K562 (cell line): ENCODE measurements around the gene ALG13. TPM values are rescaled to one million over a fixed set of nuclear protein-coding genes. Genes with fewer than 3 reads are reported as not detected.

Experiments
- ATAC-seq: fragments of 200-7000 bp; cut with Tn5 transposase; 3 replicates; pipeline ENCODE4 v1.9.1; 2020; ENCODE audit warnings: moderate library complexity
- BruUV-seq: library from RNA; stranded (reverse); fragments of 400-500 nt; replicated peaks from 2 replicates; lab custom pipeline; 2021; lab: Mats Ljungman, UMichigan
- CTCF ChIA-PET: fragments of 300-600 bp; formaldehyde crosslinking; extraction: SDS; loops from one replicate; lab custom pipeline; 2021; ENCODE audit warnings: low intra/inter-chr PET ratio; lab: Yijun Ruan, JAX
- POLR2A ChIA-PET: fragments of 300-600, 350-650 bp; sonication (Branson Sonifier 250); formaldehyde crosslinking; extraction: SDS; loops from one replicate; lab custom pipeline; 2021; ENCODE audit warnings: antibody characterized with exemption, inconsistent platforms; lab: Yijun Ruan, JAX
- DNase-seq, 4 experiments: peaks; one replicate each; pipeline versions ENCODE4 v3.0.0 to v3.0.0-alpha.2; 2011 to 2018; ENCODE audit warnings: low spot score in 3 of 4, mixed read lengths in 3 of 4; ENCODE audit errors: extremely low read depth in 1 of 4
- FAIRE-seq: peaks from 2 replicates; lab custom pipeline; 2011; peaks lifted over from hg19 to GRCh38; lab: Jason Lieb, UNC
- H2AFZ ChIP-seq: 2 replicates; pipeline ENCODE4 v1.6.0; 2011; ENCODE audit warnings: low read depth, low read length, control low read depth, inconsistent platforms
- H3K27ac ChIP-seq: fragments of 200-600 bp; 3 replicates; pipeline ENCODE4 v1.8.0; 2011; ENCODE audit warnings: low read depth, mild to moderate bottlenecking, control low read depth, inconsistent platforms, low read length, moderate library complexity, mixed read lengths; ENCODE audit errors: extremely low read depth
- H3K27me3 ChIP-seq, 2 experiments: fragments of 300-600 bp in 1 of 2; 2 replicates in 1 of 2; 3 replicates in 1 of 2; pipeline versions ENCODE4 v1.6.0 to v1.8.0; 2011; ENCODE audit warnings: inconsistent platforms in 2 of 2, low read length in 2 of 2, mild to moderate bottlenecking in 1 of 2, mixed read lengths in 1 of 2, moderate library complexity in 1 of 2; ENCODE audit not compliant: control insufficient read depth in 2 of 2, insufficient read depth in 2 of 2
- H3K36me3 ChIP-seq: fragments of 300-600 bp; 3 replicates; pipeline ENCODE4 v1.8.0; 2011; ENCODE audit warnings: mild to moderate bottlenecking, low read length, inconsistent platforms; ENCODE audit not compliant: control insufficient read depth, insufficient read depth
- H3K4me1 ChIP-seq, 2 experiments: fragments of 200-600 bp in 1 of 2; replicated peaks in 1 of 2; 2 replicates in 1 of 2; 3 replicates in 1 of 2; pipeline versions ENCODE4 v1.5.1 to v1.8.0; 2011; ENCODE audit warnings: inconsistent platforms in 2 of 2, low read length in 2 of 2, mild to moderate bottlenecking in 1 of 2, mixed read lengths in 1 of 2, moderate library complexity in 1 of 2; ENCODE audit not compliant: control insufficient read depth in 2 of 2, insufficient read depth in 2 of 2
- H3K4me2 ChIP-seq: 2 replicates; pipeline ENCODE4 v1.6.1; 2011; ENCODE audit warnings: low read length, control low read depth, inconsistent platforms, mixed read lengths; ENCODE audit not compliant: insufficient read depth
- H3K4me3 ChIP-seq: fragments of 200-600 bp; sonication (generic), shearing (Covaris generic); 2 replicates; pipeline ENCODE4 v1.5.1; 2016; ENCODE audit warnings: control low read depth, inconsistent platforms
- H3K79me2 ChIP-seq: fragments of 200-600 bp; 3 replicates; pipeline ENCODE4 v1.8.0; 2011; ENCODE audit warnings: low read length, inconsistent platforms; ENCODE audit not compliant: control insufficient read depth, insufficient read depth
- H3K9ac ChIP-seq, 2 experiments: 2 replicates each; pipeline versions ENCODE4 v1.6.0 to v1.6.1; 2011; ENCODE audit warnings: low read depth in 2 of 2, low read length in 2 of 2, control low read depth in 1 of 2, inconsistent platforms in 1 of 2, mild to moderate bottlenecking in 1 of 2, mixed read lengths in 1 of 2; ENCODE audit not compliant: insufficient read depth in 1 of 2
- H3K9me1 ChIP-seq: one replicate; pipeline ENCODE4 v1.6.0; 2011; ENCODE audit warnings: inconsistent platforms, mild to moderate bottlenecking, low read length, moderate library complexity; ENCODE audit not compliant: control insufficient read depth, insufficient read depth
- H3K9me3 ChIP-seq: replicated peaks from 2 replicates; pipeline ENCODE4 v1.5.1; 2011; ENCODE audit warnings: low read depth, low read length, inconsistent platforms; ENCODE audit not compliant: control insufficient read depth, insufficient read depth
- H4K20me1 ChIP-seq: replicated peaks from 2 replicates; pipeline ENCODE4 v1.6.1; 2011; ENCODE audit warnings: low read length, inconsistent platforms, mixed read lengths; ENCODE audit not compliant: control insufficient read depth, insufficient read depth
- ARHGAP35 ChIP-seq: fragments of 450-650 bp; IDR thresholded peaks from 2 replicates; pipeline ENCODE4 v1.6.1; 2018; ENCODE audit not compliant: partially characterized antibody
- PURB ChIP-seq: sonication (generic); formaldehyde crosslinking; IDR thresholded peaks from 2 replicates; pipeline ENCODE4 v1.9.0; 2021; ENCODE audit warnings: low read depth, mild to moderate bottlenecking, missing genetic modification reagents
- SMAD1 ChIP-seq: fragments of 150-350 bp; IDR thresholded peaks from 2 replicates; pipeline ENCODE4 v1.6.1; 2014; ENCODE audit warnings: low read length, low read depth; ENCODE audit not compliant: partially characterized antibody
- TBP ChIP-seq: optimal IDR thresholded peaks from 2 replicates; pipeline ENCODE3; 2011; ENCODE audit warnings: low read depth, low read length, improper control_type of control experiment
- ZNF274 ChIP-seq: IDR thresholded peaks from 2 replicates; pipeline ENCODE4 v1.6.1; 2011; ENCODE audit warnings: low read depth, mild to moderate bottlenecking, low read length, moderate library complexity, borderline replicate concordance
- ZNF444 ChIP-seq: fragments of 250-450 bp; sonication (Bioruptor Pico); IDR thresholded peaks from 2 replicates; pipeline ENCODE4 v1.4.0; 2020; ENCODE audit warnings: mild to moderate bottlenecking, moderate library complexity
- ZNF584 ChIP-seq: fragments of 200-800 bp; sonication (Bioruptor generic); IDR thresholded peaks from 2 replicates; pipeline ENCODE4 v1.6.1; 2016; ENCODE audit warnings: low read depth, mild to moderate bottlenecking, missing genetic modification characterization, missing compliant biosample characterization
- WGBS: fragments of 100-300 bp; shearing (Covaris generic); methylation state at CpG from one replicate; pipeline ENCODE4 v1.1.6; 2016; ENCODE audit warnings: low coverage, mixed read lengths; ENCODE audit not compliant: insufficient coverage; ENCODE audit errors: missing lambda C conversion rate; 5-methylcytosine and 5-hydroxymethylcytosine counted together
- in situ Hi-C: fragments of 300-500 bp; cut with MboI; formaldehyde crosslinking; loops from 4 replicates; pipeline ENCODE4 v1.15.0; 2018; ENCODE audit warnings: inconsistent platforms, mixed read lengths
- intact Hi-C: fragments of 100-400 bp; cut with micrococcal nuclease; formaldehyde crosslinking; loops from 2 replicates; pipeline ENCODE4 v1.14.2; 2022
- polyA plus RNA-seq, 8 experiments: library from polyadenylated mRNA; depleted of rRNA in 4 of 8; stranded (reverse) in 5 of 8; unstranded in 3 of 8; fragments of >200 nt; fragmentation: Nextera tagmentation in 2 of 8; fragmentation: Illumina TruSeq in 1 of 8; extraction: Ambion mirVana in 2 of 8; extraction: Trizol in 1 of 8; gene quantifications; 2 replicates each; pipeline versions ENCODE4 v1.2.1 to v1.2.3, GENCODE V29; 2011 to 2014; ENCODE audit warnings: inconsistent platforms in 1 of 8, missing spikeins in 1 of 8
- total RNA-seq, 7 experiments: library from RNA; depleted of rRNA in 6 of 7; stranded (reverse); fragments of >200 nt in 6 of 7; fragmentation: Illumina TruSeq in 2 of 7; extraction: Trizol in 2 of 7; gene quantifications; 2 replicates each; pipeline versions ENCODE4 v1.2.1 to v1.2.3, GENCODE V29; 2011 to 2021; ENCODE audit warnings: low replicate concordance in 1 of 7
- TF ChIP-seq, protein P1 (sequence below): fragments of 200-800 bp; sonication (Bioruptor generic); IDR thresholded peaks from 2 replicates; pipeline ENCODE4 v1.6.1; 2017; ENCODE audit warnings: missing genetic modification characterization, missing compliant biosample characterization

ALG13 gene
- total and polyA plus RNA-seq, 9 of the 15 experiments (the other 6 are each of a cell fraction or from before 2014, with no cell fraction given), result 40.3 to 117 (median 68.2) TPM

DNA sequence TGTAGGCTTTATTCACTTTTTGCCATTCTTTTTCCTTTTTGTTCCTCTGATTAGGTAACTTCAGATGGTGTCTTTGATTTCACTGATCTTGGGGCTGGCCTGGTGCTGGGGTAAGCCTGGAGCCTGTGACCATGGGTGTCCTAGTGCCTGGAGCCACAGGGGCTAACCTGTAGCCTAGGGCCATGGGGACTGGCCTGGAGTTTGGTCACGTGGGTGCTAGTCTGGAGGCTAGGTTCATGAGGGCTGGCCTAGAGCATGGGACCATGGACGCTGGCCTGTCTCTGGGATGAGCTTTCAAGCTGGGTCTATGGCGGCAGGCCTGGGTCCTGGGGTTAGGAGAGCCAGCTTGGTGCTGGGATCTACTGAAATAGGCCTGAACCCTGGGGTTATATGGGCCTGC, 32.2 kb upstream of the ALG13 start:
- ATAC-seq (no peak), DNase-seq (no peak), FAIRE-seq (no peak)
- no peak overlapping the region for H3K4me3 ChIP-seq
- no peaks in the 10 kb centered on the region for H3K79me2 ChIP-seq
- no peaks in the 10 kb centered on the region for H3K4me1 ChIP-seq
- TF ChIP-seq SMAD1 (no peak), TBP (no peak), ZNF584 (CRISPR knock-in tag) (no peak), ARHGAP35 (no peak), PURB (CRISPR knock-in tag) (no peak), ZNF444 (no peak), ZNF274 (no peak)
- TF ChIP-seq, protein P1, sequence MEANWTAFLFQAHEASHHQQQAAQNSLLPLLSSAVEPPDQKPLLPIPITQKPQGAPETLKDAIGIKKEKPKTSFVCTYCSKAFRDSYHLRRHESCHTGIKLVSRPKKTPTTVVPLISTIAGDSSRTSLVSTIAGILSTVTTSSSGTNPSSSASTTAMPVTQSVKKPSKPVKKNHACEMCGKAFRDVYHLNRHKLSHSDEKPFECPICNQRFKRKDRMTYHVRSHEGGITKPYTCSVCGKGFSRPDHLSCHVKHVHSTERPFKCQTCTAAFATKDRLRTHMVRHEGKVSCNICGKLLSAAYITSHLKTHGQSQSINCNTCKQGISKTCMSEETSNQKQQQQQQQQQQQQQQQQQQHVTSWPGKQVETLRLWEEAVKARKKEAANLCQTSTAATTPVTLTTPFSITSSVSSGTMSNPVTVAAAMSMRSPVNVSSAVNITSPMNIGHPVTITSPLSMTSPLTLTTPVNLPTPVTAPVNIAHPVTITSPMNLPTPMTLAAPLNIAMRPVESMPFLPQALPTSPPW (CRISPR knock-in tag), result no peak
- BruUV-seq, result no TSS peak
- 14% methylated on average over 3 of the region's 3 CpGs for WGBS
- no peaks in the 10 kb centered on the region for H3K9me3 ChIP-seq
- H3K9me1 ChIP-seq, result no peaks in the 10 kb centered on the region
- H3K4me2 ChIP-seq, result no peak overlapping the region
- intact Hi-C loops, result no loop called here
- no peaks in the 10 kb centered on the region for H3K27me3 ChIP-seq
- no peaks in the 10 kb centered on the region for H4K20me1 ChIP-seq
- ChIA-PET POLR2A (interaction anchor here (0.6 kb wide), 1 partner anchor 32 kb away, joined by 3 read pairs; no protein-coding TSS in a partner anchor), CTCF (no interaction called here)
- no peak overlapping the region for H3K27ac ChIP-seq
- in situ Hi-C loops, result no loop called here
- no peaks in the 10 kb centered on the region for H3K36me3 ChIP-seq
- H2AFZ ChIP-seq, result no peak overlapping the region
- no peak overlapping the region for H3K9ac ChIP-seq
